Dendritic cell treated with granulocyte-macrophage colony-stimulating factor and Interleukin-4, amounts not matched to agents 40 ng/mL and 50 ng/mL, for 4 days (primary cell): Measurements from ENCODE around the gene S100A2.

ENCODE experiments used
- H3K27ac Mint-ChIP-seq: one replicate; pipeline ENCODE4 v1.8.0; 2022; ENCODE audit warnings: mild to moderate bottlenecking, mixed read lengths
- H3K27me3 Mint-ChIP-seq: one replicate; pipeline ENCODE4 v1.8.0; 2022; ENCODE audit warnings: mild to moderate bottlenecking, mixed read lengths
- H3K36me3 Mint-ChIP-seq: one replicate; pipeline ENCODE4 v1.8.0; 2022; ENCODE audit warnings: low read depth, mixed read lengths
- H3K4me1 Mint-ChIP-seq: one replicate; pipeline ENCODE4 v1.8.0; 2022; ENCODE audit warnings: low read depth, mixed read lengths
- H3K4me3 Mint-ChIP-seq: one replicate; pipeline ENCODE4 v1.8.0; 2022; ENCODE audit warnings: mild to moderate bottlenecking, moderate library complexity, mixed read lengths
- H3K9me3 Mint-ChIP-seq: one replicate; pipeline ENCODE4 v1.8.0; 2022; ENCODE audit warnings: mixed read lengths
- intact Hi-C: fragments of 100-400 bp; cut with micrococcal nuclease; formaldehyde crosslinking; loops from one replicate; pipeline ENCODE4 v1.15.0; 2022

Gene S100A2

GRCh38 chr1:153565529-153566374 lies at the start of gene S100A2:
S100A2 (minus strand) TSS chr1:153565844; CDS start chr1:153563877, 1,967 bp downstream.
- H3K27ac Mint-ChIP-seq: peak within 1 kb of the TSS; percentile 96
- intact Hi-C loops: loop anchor here (2.0 to 5.0 kb wide), 3 partner anchors 15 to 208 kb away; partner anchors contain the start of genes ILF2 and S100A9
- H3K4me3 Mint-ChIP-seq: peak within 1 kb of the TSS; percentile 62
- no peaks in the 10 kb centered on the region for H3K36me3 Mint-ChIP-seq
- peaks cover 5% of the 10 kb centered on the region for H3K27me3 Mint-ChIP-seq
- peaks cover 65% of the 10 kb centered on the region for H3K4me1 Mint-ChIP-seq
- no peaks in the 10 kb centered on the region for H3K9me3 Mint-ChIP-seq

- Mint-ChIP-seq H3K4me1 (peaks cover 48% of the 10 kb centered on the region), H3K27ac (no peak overlapping the region), H3K4me3 (no peak overlapping the region), H3K36me3 (no peaks in the 10 kb centered on the region), H3K9me3 (no peaks in the 10 kb centered on the region), H3K27me3 (peaks cover 2% of the 10 kb centered on the region)
- intact Hi-C loops: no loop called here
Observed at GRCh38 chr1:153615406-153615805, 49.8 kb upstream of the S100A2 start.

GRCh38 chr1:153614906-153615305 lies 49.3 kb upstream of the S100A2 start:
- H3K4me1 Mint-ChIP-seq: peaks cover 53% of the 10 kb centered on the region
- no peaks in the 10 kb centered on the region for H3K36me3 Mint-ChIP-seq
- intact Hi-C loops: no loop called here
- H3K9me3 Mint-ChIP-seq: no peaks in the 10 kb centered on the region
- H3K27me3 Mint-ChIP-seq: peaks cover 2% of the 10 kb centered on the region
- H3K4me3 Mint-ChIP-seq: no peak overlapping the region
- H3K27ac Mint-ChIP-seq: no peak overlapping the region

GRCh38 chr1:153614189-153614900 lies 48.7 kb upstream of the S100A2 start:
- intact Hi-C loops: no loop called here
- no peaks in the 10 kb centered on the region for H3K36me3 Mint-ChIP-seq
- no peak overlapping the region for H3K27ac Mint-ChIP-seq
- H3K9me3 Mint-ChIP-seq: no peaks in the 10 kb centered on the region
- H3K4me3 Mint-ChIP-seq: no peak overlapping the region
- H3K27me3 Mint-ChIP-seq: peaks cover 2% of the 10 kb centered on the region
- H3K4me1 Mint-ChIP-seq: peaks cover 58% of the 10 kb centered on the region

- H3K27me3 Mint-ChIP-seq: peaks cover 2% of the 10 kb centered on the region
- H3K9me3 Mint-ChIP-seq: no peaks in the 10 kb centered on the region
- intact Hi-C loops: no loop called here
- H3K4me1 Mint-ChIP-seq: peaks cover 61% of the 10 kb centered on the region
- H3K27ac Mint-ChIP-seq: no peak overlapping the region
- H3K36me3 Mint-ChIP-seq: no peaks in the 10 kb centered on the region
- H3K4me3 Mint-ChIP-seq: no peak overlapping the region
Observed at GRCh38 chr1:153613406-153613805, 47.8 kb upstream of the S100A2 start.

GRCh38 chr1:153612755-153613331 lies 47.2 kb upstream of the S100A2 start, which contains the start of gene S100A16:
S100A16 (minus strand) TSS chr1:153613137; CDS start chr1:153608151, 4,986 bp downstream.
- Mint-ChIP-seq H3K27ac (peak within 1 kb of the TSS; percentile 15), H3K4me1 (peaks cover 65% of the 10 kb centered on the region), H3K4me3 (no peak within 1 kb of the TSS), H3K9me3 (no peaks in the 10 kb centered on the region), H3K27me3 (peaks cover 2% of the 10 kb centered on the region), H3K36me3 (no peaks in the 10 kb centered on the region)
- intact Hi-C loops: no loop called here

- no peaks in the 10 kb centered on the region for H3K9me3 Mint-ChIP-seq
- peaks cover 2% of the 10 kb centered on the region for H3K27me3 Mint-ChIP-seq
- peaks cover 60% of the 10 kb centered on the region for H3K4me1 Mint-ChIP-seq
- no peak overlapping the region for H3K4me3 Mint-ChIP-seq
- no peaks in the 10 kb centered on the region for H3K36me3 Mint-ChIP-seq
- intact Hi-C loops: no loop called here
- peak overlapping the region; percentile 15 for H3K27ac Mint-ChIP-seq
Observed at GRCh38 chr1:153612111-153612754, 46.6 kb upstream of the S100A2 start.

- no peak overlapping the region for H3K4me3 Mint-ChIP-seq
- H3K4me1 Mint-ChIP-seq: peaks cover 51% of the 10 kb centered on the region
- no peaks in the 10 kb centered on the region for H3K9me3 Mint-ChIP-seq
- peaks cover 1% of the 10 kb centered on the region for H3K27me3 Mint-ChIP-seq
- intact Hi-C loops: no loop called here
- H3K27ac Mint-ChIP-seq: no peak overlapping the region
- no peaks in the 10 kb centered on the region for H3K36me3 Mint-ChIP-seq
Observed at GRCh38 chr1:153611356-153611755, 45.7 kb upstream of the S100A2 start.

- H3K27me3 Mint-ChIP-seq: peaks cover 1% of the 10 kb centered on the region
- no peaks in the 10 kb centered on the region for H3K9me3 Mint-ChIP-seq
- H3K36me3 Mint-ChIP-seq: no peaks in the 10 kb centered on the region
- no peak overlapping the region for H3K27ac Mint-ChIP-seq
- intact Hi-C loops: no loop called here
- peaks cover 46% of the 10 kb centered on the region for H3K4me1 Mint-ChIP-seq
- no peak overlapping the region for H3K4me3 Mint-ChIP-seq
Observed at GRCh38 chr1:153610811-153611301, 45.2 kb upstream of the S100A2 start.

GRCh38 chr1:153610334-153610733 lies 44.7 kb upstream of the S100A2 start:
- intact Hi-C loops: no loop called here
- H3K27ac Mint-ChIP-seq: peak overlapping the region; percentile 10
- H3K36me3 Mint-ChIP-seq: no peaks in the 10 kb centered on the region
- no peaks in the 10 kb centered on the region for H3K9me3 Mint-ChIP-seq
- H3K27me3 Mint-ChIP-seq: peaks cover 1% of the 10 kb centered on the region
- peaks cover 42% of the 10 kb centered on the region for H3K4me1 Mint-ChIP-seq
- no peak overlapping the region for H3K4me3 Mint-ChIP-seq

- intact Hi-C loops: no loop called here
- H3K4me3 Mint-ChIP-seq: no peak overlapping the region
- H3K4me1 Mint-ChIP-seq: peaks cover 42% of the 10 kb centered on the region
- H3K9me3 Mint-ChIP-seq: no peaks in the 10 kb centered on the region
- peaks cover 1% of the 10 kb centered on the region for H3K27me3 Mint-ChIP-seq
- peak overlapping the region; percentile 10 for H3K27ac Mint-ChIP-seq
- H3K36me3 Mint-ChIP-seq: no peaks in the 10 kb centered on the region
Observed at GRCh38 chr1:153609585-153609907, 43.9 kb upstream of the S100A2 start.

- H3K9me3 Mint-ChIP-seq: no peaks in the 10 kb centered on the region
- no peaks in the 10 kb centered on the region for H3K36me3 Mint-ChIP-seq
- H3K27ac Mint-ChIP-seq: peak overlapping the region; percentile 2
- intact Hi-C loops: no loop called here
- peaks cover 42% of the 10 kb centered on the region for H3K4me1 Mint-ChIP-seq
- H3K4me3 Mint-ChIP-seq: no peak overlapping the region
- H3K27me3 Mint-ChIP-seq: peaks cover 1% of the 10 kb centered on the region
Observed at GRCh38 chr1:153608742-153609584, 43.3 kb upstream of the S100A2 start.

GRCh38 chr1:153608089-153608682 lies 42.5 kb upstream of the S100A2 start:
- Mint-ChIP-seq H3K4me1 (peaks cover 42% of the 10 kb centered on the region), H3K9me3 (no peaks in the 10 kb centered on the region), H3K36me3 (no peaks in the 10 kb centered on the region), H3K27me3 (peaks cover 1% of the 10 kb centered on the region), H3K27ac (no peak overlapping the region), H3K4me3 (no peak overlapping the region)
- intact Hi-C loops: no loop called here
